H9 (cell line): ENCODE results near the gene DUSP18. TPM values are rescaled to one million over a fixed set of nuclear protein-coding genes. Genes with fewer than 3 reads are reported as not detected.

Experiments
- DNase-seq: peaks from one replicate; pipeline ENCODE4 v3.0.0-alpha.2; 2017
- H2AFZ ChIP-seq: one replicate; pipeline ENCODE4 v1.6.1; 2013; ENCODE audit warnings: mild to moderate bottlenecking, low read length, control low read depth, moderate library complexity
- H2AK5ac ChIP-seq: 2 replicates; pipeline ENCODE4 v1.6.1; 2013; ENCODE audit warnings: low read length, control low read depth, mixed read lengths; ENCODE audit not compliant: insufficient read length
- H2BK120ac ChIP-seq: one replicate; pipeline ENCODE4 v1.6.1; 2013; ENCODE audit warnings: low read depth, mild to moderate bottlenecking, low read length, control low read depth, inconsistent platforms; ENCODE audit not compliant: poor library complexity, severe bottlenecking
- H2BK12ac ChIP-seq: 2 replicates; pipeline ENCODE4 v1.6.1; 2013; ENCODE audit warnings: low read length, control low read depth, mixed read lengths, low read depth; ENCODE audit not compliant: insufficient read length
- H2BK15ac ChIP-seq: 2 replicates; pipeline ENCODE4 v1.6.1; 2013; ENCODE audit warnings: low read depth, low read length, control low read depth
- H2BK20ac ChIP-seq: one replicate; pipeline ENCODE4 v1.6.1; 2013; ENCODE audit warnings: low read depth, mild to moderate bottlenecking, low read length, control low read depth, inconsistent platforms; ENCODE audit not compliant: poor library complexity, severe bottlenecking
- H2BK5ac ChIP-seq: 2 replicates; pipeline ENCODE4 v1.6.1; 2013; ENCODE audit warnings: low read length, control low read depth, mixed read lengths; ENCODE audit not compliant: insufficient read length
- H3K14ac ChIP-seq: 2 replicates; pipeline ENCODE4 v1.6.1; 2013; ENCODE audit warnings: low read length, control low read depth; ENCODE audit not compliant: insufficient read depth
- H3K18ac ChIP-seq: 2 replicates; pipeline ENCODE4 v1.6.1; 2013; ENCODE audit warnings: low read depth, mild to moderate bottlenecking, mixed read lengths, low read length, control low read depth; ENCODE audit not compliant: insufficient read length
- H3K23ac ChIP-seq: 2 replicates; pipeline ENCODE4 v1.6.1; 2013; ENCODE audit warnings: low read length, control low read depth, mixed read lengths, low read depth; ENCODE audit not compliant: insufficient read length
- H3K23me2 ChIP-seq: 2 replicates; pipeline ENCODE4 v1.6.1; 2013; ENCODE audit warnings: low read depth, mild to moderate bottlenecking, mixed read lengths, low read length, control low read depth; ENCODE audit not compliant: insufficient read length, poor library complexity, severe bottlenecking
- H3K27ac ChIP-seq: 2 replicates; pipeline ENCODE4 v1.5.1; 2013; ENCODE audit warnings: low read length, control low read depth, mixed read lengths, low read depth; ENCODE audit not compliant: insufficient read length
- H3K27me3 ChIP-seq: 2 replicates; pipeline ENCODE4 v1.6.1; 2013; ENCODE audit warnings: low read length, control low read depth, inconsistent platforms; ENCODE audit not compliant: insufficient read depth
- H3K4ac ChIP-seq: 2 replicates; pipeline ENCODE4 v1.6.1; 2013; ENCODE audit warnings: low read depth, mild to moderate bottlenecking, control low read depth, inconsistent platforms, low read length, moderate library complexity
- H3K4me1 ChIP-seq: 2 replicates; pipeline ENCODE4 v1.6.1; 2013; ENCODE audit warnings: low read length, control low read depth, inconsistent platforms; ENCODE audit not compliant: insufficient read depth
- H3K4me2 ChIP-seq: 2 replicates; pipeline ENCODE4 v1.6.1; 2013; ENCODE audit warnings: low read length, control low read depth, mixed read lengths; ENCODE audit not compliant: insufficient read length, insufficient read depth
- H3K56ac ChIP-seq: 2 replicates; pipeline ENCODE4 v1.6.1; 2013; ENCODE audit warnings: low read depth, mild to moderate bottlenecking, mixed read lengths, low read length, control low read depth; ENCODE audit not compliant: insufficient read length
- H3K79me1 ChIP-seq: 2 replicates; pipeline ENCODE4 v1.6.1; 2013; ENCODE audit warnings: low read depth, mild to moderate bottlenecking, moderate library complexity, low read length, control low read depth, inconsistent platforms; ENCODE audit not compliant: insufficient read depth, poor library complexity, severe bottlenecking
- H3K79me2 ChIP-seq: 2 replicates; pipeline ENCODE4 v1.6.1; 2013; ENCODE audit warnings: low read length, control low read depth, inconsistent platforms; ENCODE audit not compliant: insufficient read depth
- H3K9ac ChIP-seq: 2 replicates; pipeline ENCODE4 v1.6.1; 2013; ENCODE audit warnings: low read length, control low read depth, mixed read lengths; ENCODE audit not compliant: insufficient read length; ENCODE audit errors: extremely low read depth
- H3K9me3 ChIP-seq: one replicate; pipeline ENCODE4 v1.6.1; 2013; ENCODE audit warnings: low read depth, low read length, inconsistent platforms; ENCODE audit not compliant: control insufficient read depth
- H3T11ph ChIP-seq: one replicate; pipeline ENCODE4 v1.6.1; 2013; ENCODE audit warnings: mild to moderate bottlenecking, low read length, control low read depth, inconsistent platforms
- H4K20me1 ChIP-seq: one replicate; pipeline ENCODE4 v1.6.1; 2013; ENCODE audit not compliant: control insufficient read depth, insufficient read length, insufficient read depth
- H4K5ac ChIP-seq: 2 replicates; pipeline ENCODE4 v1.6.1; 2013; ENCODE audit warnings: low read depth, mild to moderate bottlenecking, mixed read lengths, low read length, control low read depth; ENCODE audit not compliant: insufficient read length
- H4K8ac ChIP-seq: replicated peaks from 2 replicates; pipeline ENCODE4 v1.6.1; 2013; ENCODE audit warnings: low read length, control low read depth, mixed read lengths, low read depth; ENCODE audit not compliant: insufficient read length
- H4K91ac ChIP-seq: 2 replicates; pipeline ENCODE4 v1.6.1; 2013; ENCODE audit warnings: low read depth, mild to moderate bottlenecking, moderate library complexity, mixed read lengths, low read length, control low read depth; ENCODE audit not compliant: insufficient read length
- H3K27ac Mint-ChIP-seq, 3 experiments: 2 replicates in 2 of 3; 3 replicates in 1 of 3; pipeline ENCODE4 v1.8.0; 2020 to 2021; ENCODE audit warnings: mixed read lengths in 3 of 3, mild to moderate bottlenecking in 1 of 3, moderate library complexity in 1 of 3
- H3K27me3 Mint-ChIP-seq: 2 replicates; pipeline ENCODE4 v1.8.0; 2021; ENCODE audit warnings: low read depth, mild to moderate bottlenecking, moderate library complexity, mixed read lengths
- H3K36me3 Mint-ChIP-seq, 3 experiments: 2 replicates in 2 of 3; 3 replicates in 1 of 3; pipeline ENCODE4 v1.8.0; 2020 to 2021; ENCODE audit warnings: low read depth in 3 of 3, mixed read lengths in 3 of 3; ENCODE audit not compliant: insufficient read depth in 1 of 3
- H3K4me1 Mint-ChIP-seq, 2 experiments: 2 replicates each; pipeline ENCODE4 v1.8.0; 2020; ENCODE audit warnings: mixed read lengths in 2 of 2
- H3K4me3 Mint-ChIP-seq, 2 experiments: 2 replicates in 1 of 2; 3 replicates in 1 of 2; pipeline ENCODE4 v1.8.0; 2020 to 2021; ENCODE audit warnings: mild to moderate bottlenecking in 2 of 2, mixed read lengths in 2 of 2, moderate library complexity in 1 of 2
- H3K9me3 Mint-ChIP-seq, 2 experiments: 2 replicates in 1 of 2; 3 replicates in 1 of 2; pipeline ENCODE4 v1.8.0; 2020; ENCODE audit warnings: mild to moderate bottlenecking in 2 of 2, mixed read lengths in 2 of 2, moderate library complexity in 1 of 2
- WGBS: extraction: QIAGEN DNeasy Blood & Tissue Kit; methylation state at CpG from one replicate; pipeline ENCODE4 v1.1.7; 2013; ENCODE audit warnings: missing lambda C conversion rate, low lambda C conversion rate, mixed read lengths; ENCODE audit not compliant: insufficient read length; ENCODE audit errors: extremely low coverage; 5-methylcytosine and 5-hydroxymethylcytosine counted together
- total RNA-seq: library from RNA; stranded (reverse); gene quantifications from 2 replicates; pipeline ENCODE4 v1.2.1, GENCODE V29; 2021
- TF ChIP-seq, protein P1 (sequence below): fragments of 200-600 bp; sonication (generic); conservative IDR thresholded peaks from 3 replicates; pipeline ENCODE4 v1.8.0; 2021; ENCODE audit warnings: antibody characterized with exemption, mild to moderate bottlenecking

DUSP18 gene
- total RNA-seq, 1 experiment from 2014 or later: 2.6 TPM

DNA sequence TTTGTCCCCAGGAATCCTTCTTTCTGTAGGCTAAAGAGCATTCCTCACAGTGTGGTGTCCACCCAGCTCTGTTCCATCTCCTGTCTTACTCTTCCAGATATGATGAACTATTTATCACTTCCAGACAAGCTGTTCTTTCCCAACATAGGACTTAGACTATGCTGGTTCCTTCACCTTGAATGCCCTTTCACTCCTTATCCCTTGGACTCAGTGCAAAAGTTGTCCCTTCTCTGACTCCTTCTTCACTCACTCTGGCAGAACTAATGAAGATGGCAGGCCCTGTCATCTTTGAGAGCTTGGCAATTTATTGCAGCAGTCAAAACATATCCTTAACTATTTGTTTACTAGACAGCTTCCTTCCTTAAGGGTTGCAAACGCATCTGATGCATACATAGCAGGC is 23.5 kb upstream of the DUSP18 start:
- Histone ChIP-seq H3K9ac (no peak overlapping the region), H2AK5ac (no peak overlapping the region), H3K79me1 (no peaks in the 10 kb centered on the region), H3K23me2 (peaks cover 6% of the 10 kb centered on the region), H2BK15ac (no peak overlapping the region), H2BK120ac (no peak overlapping the region), H2BK20ac (no peak overlapping the region), H3K27me3 (peaks cover 9% of the 10 kb centered on the region; the same call in 1 of the 2 replicates), H3K56ac (no peak overlapping the region), H3K4me2 (no peak overlapping the region), H3K4ac (no peak overlapping the region), H3K4me1 (no peaks in the 10 kb centered on the region; the same call in 1 of the 2 replicates), H3K23ac (no peak overlapping the region), H4K8ac (no peak overlapping the region), H2BK5ac (no peak overlapping the region), H4K20me1 (no peaks in the 10 kb centered on the region), H3K14ac (no peak overlapping the region), H4K91ac (no peak overlapping the region), H3T11ph (no peak overlapping the region), H2AFZ (no peak overlapping the region), H3K79me2 (no peaks in the 10 kb centered on the region), H4K5ac (no peak overlapping the region), H3K18ac (no peak overlapping the region), H3K9me3 (no peaks in the 10 kb centered on the region), H2BK12ac (no peak overlapping the region), H3K27ac (no peak overlapping the region)
- Mint-ChIP-seq H3K4me1 (peaks cover 12 to 17% of the 10 kb centered on the region in 2 experiments), H3K27ac (no peak overlapping the region; a peak in 1 of 7 replicates), H3K36me3 (no peaks in the 10 kb centered on the region; a peak in 1 of 7 replicates), H3K4me3 (no peak overlapping the region), H3K9me3 (no peaks in the 10 kb centered on the region), H3K27me3 (peaks cover 14% of the 10 kb centered on the region)
- WGBS: no CpG with 5 or more reads among the region's 1 CpG
- DNase-seq: no peak
- TF ChIP-seq, protein P1, sequence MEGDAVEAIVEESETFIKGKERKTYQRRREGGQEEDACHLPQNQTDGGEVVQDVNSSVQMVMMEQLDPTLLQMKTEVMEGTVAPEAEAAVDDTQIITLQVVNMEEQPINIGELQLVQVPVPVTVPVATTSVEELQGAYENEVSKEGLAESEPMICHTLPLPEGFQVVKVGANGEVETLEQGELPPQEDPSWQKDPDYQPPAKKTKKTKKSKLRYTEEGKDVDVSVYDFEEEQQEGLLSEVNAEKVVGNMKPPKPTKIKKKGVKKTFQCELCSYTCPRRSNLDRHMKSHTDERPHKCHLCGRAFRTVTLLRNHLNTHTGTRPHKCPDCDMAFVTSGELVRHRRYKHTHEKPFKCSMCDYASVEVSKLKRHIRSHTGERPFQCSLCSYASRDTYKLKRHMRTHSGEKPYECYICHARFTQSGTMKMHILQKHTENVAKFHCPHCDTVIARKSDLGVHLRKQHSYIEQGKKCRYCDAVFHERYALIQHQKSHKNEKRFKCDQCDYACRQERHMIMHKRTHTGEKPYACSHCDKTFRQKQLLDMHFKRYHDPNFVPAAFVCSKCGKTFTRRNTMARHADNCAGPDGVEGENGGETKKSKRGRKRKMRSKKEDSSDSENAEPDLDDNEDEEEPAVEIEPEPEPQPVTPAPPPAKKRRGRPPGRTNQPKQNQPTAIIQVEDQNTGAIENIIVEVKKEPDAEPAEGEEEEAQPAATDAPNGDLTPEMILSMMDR: no peak
